ENCODE results near the gene EMX2.

Gene EMX2

DNA sequence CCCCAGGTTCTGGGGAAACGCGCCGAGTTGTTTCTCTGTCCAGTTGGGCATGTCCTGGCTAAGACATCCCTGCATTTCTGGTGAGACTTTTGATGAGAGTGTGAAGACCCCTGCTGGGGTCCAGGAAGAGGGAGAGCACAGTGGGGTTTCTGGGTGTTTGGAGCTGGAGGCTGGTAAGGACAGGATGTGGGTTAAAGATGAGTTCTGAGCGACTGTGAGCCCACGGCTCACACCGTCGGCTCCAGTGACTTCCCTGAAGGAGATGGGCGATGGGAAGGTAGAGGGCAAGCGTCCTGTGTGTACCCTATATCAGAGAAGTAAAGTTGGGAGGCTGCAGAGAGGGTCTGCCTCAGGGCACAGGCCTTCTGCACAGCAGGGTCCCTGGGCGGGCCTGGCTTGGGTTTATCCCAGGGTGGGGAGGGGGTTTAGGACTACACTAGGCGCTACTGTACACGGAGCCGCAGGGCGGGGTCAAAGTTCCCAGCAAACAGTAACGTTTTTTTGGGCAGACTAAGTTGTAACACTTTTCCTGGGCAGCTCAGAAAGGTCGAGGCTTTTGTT is 3.6 kb downstream of the EMX2 start:
- TF ChIP-seq, protein P1, sequence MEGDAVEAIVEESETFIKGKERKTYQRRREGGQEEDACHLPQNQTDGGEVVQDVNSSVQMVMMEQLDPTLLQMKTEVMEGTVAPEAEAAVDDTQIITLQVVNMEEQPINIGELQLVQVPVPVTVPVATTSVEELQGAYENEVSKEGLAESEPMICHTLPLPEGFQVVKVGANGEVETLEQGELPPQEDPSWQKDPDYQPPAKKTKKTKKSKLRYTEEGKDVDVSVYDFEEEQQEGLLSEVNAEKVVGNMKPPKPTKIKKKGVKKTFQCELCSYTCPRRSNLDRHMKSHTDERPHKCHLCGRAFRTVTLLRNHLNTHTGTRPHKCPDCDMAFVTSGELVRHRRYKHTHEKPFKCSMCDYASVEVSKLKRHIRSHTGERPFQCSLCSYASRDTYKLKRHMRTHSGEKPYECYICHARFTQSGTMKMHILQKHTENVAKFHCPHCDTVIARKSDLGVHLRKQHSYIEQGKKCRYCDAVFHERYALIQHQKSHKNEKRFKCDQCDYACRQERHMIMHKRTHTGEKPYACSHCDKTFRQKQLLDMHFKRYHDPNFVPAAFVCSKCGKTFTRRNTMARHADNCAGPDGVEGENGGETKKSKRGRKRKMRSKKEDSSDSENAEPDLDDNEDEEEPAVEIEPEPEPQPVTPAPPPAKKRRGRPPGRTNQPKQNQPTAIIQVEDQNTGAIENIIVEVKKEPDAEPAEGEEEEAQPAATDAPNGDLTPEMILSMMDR (IDR thresholded peaks at IDR 0.05; ENCODE audit: low read depth, low read length) = no peak
- H3K4me3 ChIP-seq (ENCODE audit: low read depth, low read length) = no peak overlapping the region

DNA sequence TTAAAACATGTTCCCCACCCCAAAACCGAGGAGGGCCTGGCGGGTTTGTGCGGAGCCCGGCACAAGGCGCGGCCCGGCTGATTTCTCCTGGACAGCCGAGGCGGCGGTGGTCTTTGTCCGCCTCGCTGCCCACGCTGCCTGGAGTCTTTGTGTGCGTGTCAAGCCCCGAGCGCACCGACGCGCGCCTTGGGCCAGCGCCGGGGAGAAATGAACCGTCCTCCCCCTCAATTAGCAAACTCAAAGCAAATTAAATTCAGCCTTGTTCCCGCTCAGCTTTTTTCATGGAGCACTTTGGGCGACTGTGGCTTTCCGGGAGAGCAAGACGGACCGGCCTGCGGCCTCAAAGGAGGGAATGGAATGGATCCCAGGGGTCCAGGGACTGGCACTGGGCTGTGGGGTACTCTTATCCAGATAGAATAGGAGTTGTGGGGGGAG is 4.1 kb downstream of the EMX2 start:
- TF ChIP-seq, protein P1 (IDR thresholded peaks at IDR 0.05; ENCODE audit: low read depth, low read length) = no peak
- H3K4me3 ChIP-seq (ENCODE audit: low read depth, low read length) = no peak overlapping the region

DNA sequence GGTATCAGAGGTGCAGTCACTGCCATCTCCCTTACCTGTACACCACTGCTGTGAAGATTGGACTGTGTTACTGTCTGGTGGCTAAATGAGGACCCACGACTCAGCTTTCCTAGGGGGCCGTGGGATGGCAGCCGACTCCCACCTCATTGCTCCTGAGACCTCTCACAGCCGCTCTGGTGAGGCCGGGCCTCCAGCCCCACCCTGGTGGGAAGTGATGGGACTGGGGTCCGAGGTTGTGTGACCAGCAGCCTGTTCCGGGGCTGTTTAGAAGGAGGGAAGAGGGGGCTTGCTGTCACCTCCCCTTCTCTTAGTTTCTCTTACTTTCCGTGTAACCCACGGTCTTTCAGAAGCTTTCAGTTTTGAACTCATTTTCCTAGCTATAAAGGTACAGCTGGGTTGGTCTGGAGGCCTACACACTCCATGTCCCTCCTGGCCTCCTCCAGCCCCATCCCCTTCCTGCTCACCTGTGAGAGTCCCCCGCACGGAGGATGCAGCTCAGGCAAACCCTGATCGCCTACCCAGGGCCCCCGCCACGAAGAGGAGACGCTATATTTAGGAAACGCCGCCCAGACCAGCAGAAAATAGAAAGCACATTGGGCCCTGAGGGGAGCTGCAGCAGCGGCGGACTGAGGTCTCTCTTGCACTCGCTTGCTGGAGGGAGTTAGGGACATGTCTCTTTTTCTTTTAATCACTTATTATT is 4.6 kb downstream of the EMX2 start:
- H3K4me3 ChIP-seq (ENCODE audit: low read depth, low read length) = no peak overlapping the region
- TF ChIP-seq, protein P1 (IDR thresholded peaks at IDR 0.05; ENCODE audit: low read depth, low read length) = no peak

DNA sequence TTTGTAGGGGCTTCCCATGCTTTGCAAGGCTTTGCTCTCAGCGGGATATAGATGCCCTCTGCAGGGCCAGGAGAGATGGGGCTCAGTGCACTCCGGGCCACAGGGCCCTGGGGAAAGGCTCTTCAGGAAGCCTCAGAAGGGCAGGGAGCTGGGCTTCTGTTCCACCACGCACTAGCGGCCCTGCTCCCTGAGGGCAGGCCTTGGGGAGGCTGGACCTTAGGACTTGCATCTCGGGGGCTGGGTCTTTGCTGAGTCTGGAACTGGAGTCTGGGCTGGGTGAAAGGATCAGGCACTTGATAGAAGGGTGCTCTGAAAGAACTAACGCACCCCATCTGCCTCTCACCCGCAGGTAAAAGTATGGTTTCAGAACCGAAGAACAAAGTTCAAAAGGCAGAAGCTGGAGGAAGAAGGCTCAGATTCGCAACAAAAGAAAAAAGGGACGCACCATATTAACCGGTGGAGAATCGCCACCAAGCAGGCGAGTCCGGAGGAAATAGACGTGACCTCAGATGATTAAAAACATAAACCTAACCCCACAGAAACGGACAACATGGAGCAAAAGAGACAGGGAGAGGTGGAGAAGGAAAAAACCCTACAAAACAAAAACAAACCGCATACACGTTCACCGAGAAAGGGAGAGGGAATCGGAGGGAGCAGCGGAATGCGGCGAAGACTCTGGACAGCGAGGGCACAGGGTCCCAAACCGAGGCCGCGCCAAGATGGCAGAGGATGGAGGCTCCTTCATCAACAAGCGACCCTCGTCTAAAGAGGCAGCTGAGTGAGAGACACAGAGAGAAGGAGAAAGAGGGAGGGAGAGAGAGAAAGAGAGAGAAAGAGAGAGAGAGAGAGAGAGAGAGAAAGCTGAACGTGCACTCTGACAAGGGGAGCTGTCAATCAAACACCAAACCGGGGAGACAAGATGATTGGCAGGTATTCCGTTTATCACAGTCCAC is 5.4 kb downstream of the EMX2 start:
- H3K4me3 ChIP-seq (ENCODE audit: low read depth, low read length) = no peak overlapping the region
- TF ChIP-seq, protein P1 (IDR thresholded peaks at IDR 0.05; ENCODE audit: low read depth, low read length) = no peak

DNA sequence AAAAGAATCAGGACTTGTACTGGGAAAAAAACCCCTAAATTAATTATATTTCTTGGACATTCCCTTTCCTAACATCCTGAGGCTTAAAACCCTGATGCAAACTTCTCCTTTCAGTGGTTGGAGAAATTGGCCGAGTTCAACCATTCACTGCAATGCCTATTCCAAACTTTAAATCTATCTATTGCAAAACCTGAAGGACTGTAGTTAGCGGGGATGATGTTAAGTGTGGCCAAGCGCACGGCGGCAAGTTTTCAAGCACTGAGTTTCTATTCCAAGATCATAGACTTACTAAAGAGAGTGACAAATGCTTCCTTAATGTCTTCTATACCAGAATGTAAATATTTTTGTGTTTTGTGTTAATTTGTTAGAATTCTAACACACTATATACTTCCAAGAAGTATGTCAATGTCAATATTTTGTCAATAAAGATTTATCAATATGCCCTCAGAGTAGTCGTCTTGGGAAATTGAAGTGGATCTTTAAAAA is 6.6 kb downstream of the EMX2 start:
- H3K4me3 ChIP-seq (ENCODE audit: low read depth, low read length) = no peak overlapping the region
- TF ChIP-seq, protein P1 (IDR thresholded peaks at IDR 0.05; ENCODE audit: low read depth, low read length) = no peak

DNA sequence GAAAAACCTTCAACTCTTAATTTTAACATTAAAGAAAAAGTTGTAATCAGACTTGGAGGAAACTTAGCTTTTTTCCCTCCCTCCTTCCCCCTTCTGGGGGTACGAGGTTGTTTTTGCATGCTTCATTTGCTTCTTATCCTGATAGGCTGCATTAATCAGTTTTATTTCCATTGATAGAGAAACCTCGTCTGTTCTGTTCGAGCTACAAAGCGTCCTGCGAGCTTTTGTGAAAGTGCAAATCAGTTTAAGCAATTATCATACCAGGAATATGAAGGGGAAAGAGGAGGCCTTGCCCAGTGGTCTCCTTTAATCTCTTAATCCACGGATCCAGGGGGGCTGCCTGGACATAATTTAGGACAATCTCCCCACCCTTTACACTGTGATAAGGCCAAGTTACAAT is 7.5 kb downstream of the EMX2 start:
- H3K4me3 ChIP-seq (ENCODE audit: low read depth, low read length) = no peak overlapping the region
- TF ChIP-seq, protein P1 (IDR thresholded peaks at IDR 0.05; ENCODE audit: low read depth, low read length) = no peak
